HEK293 (cell line): ENCODE measurements around the gene SENP1.

ENCODE experiments used
- CTCF ChIP-seq: fragments of 450-650 bp; formaldehyde crosslinking; IDR thresholded peaks from 2 replicates; pipeline ENCODE4 v1.5.1; 2016; ENCODE audit warnings: missing biosample characterization, missing genetic modification characterization
- SP7 ChIP-seq: fragments of 450-650 bp; formaldehyde crosslinking; IDR thresholded peaks from 2 replicates; pipeline ENCODE4 v1.5.1; 2016; ENCODE audit warnings: missing biosample characterization, missing genetic modification characterization
- ZBTB44 ChIP-seq: fragments of 450-650 bp; IDR thresholded peaks from 2 replicates; pipeline ENCODE4 v1.5.1; 2018; ENCODE audit warnings: missing biosample characterization, mild to moderate bottlenecking, missing genetic modification characterization
- ZNF335 ChIP-seq: fragments of 450-650 bp; formaldehyde crosslinking; conservative IDR thresholded peaks from 2 replicates; pipeline ENCODE4 v1.5.1; 2016; ENCODE audit warnings: missing biosample characterization, missing genetic modification characterization
- ZNF664 ChIP-seq: fragments of 450-650 bp; formaldehyde crosslinking; IDR thresholded peaks from 2 replicates; pipeline ENCODE4 v1.5.1; 2016; ENCODE audit warnings: missing biosample characterization, missing genetic modification characterization
- TF ChIP-seq, protein P1 (sequence below): fragments of 450-650 bp; formaldehyde crosslinking; IDR thresholded peaks from 2 replicates; pipeline ENCODE4 v1.5.1; 2016; ENCODE audit warnings: missing biosample characterization, missing genetic modification characterization
- TF ChIP-seq, protein P2 (sequence below): fragments of 450-650 bp; formaldehyde crosslinking; IDR thresholded peaks from 2 replicates; pipeline ENCODE4; 2016; ENCODE audit warnings: missing biosample characterization, missing genetic modification characterization

DNA sequence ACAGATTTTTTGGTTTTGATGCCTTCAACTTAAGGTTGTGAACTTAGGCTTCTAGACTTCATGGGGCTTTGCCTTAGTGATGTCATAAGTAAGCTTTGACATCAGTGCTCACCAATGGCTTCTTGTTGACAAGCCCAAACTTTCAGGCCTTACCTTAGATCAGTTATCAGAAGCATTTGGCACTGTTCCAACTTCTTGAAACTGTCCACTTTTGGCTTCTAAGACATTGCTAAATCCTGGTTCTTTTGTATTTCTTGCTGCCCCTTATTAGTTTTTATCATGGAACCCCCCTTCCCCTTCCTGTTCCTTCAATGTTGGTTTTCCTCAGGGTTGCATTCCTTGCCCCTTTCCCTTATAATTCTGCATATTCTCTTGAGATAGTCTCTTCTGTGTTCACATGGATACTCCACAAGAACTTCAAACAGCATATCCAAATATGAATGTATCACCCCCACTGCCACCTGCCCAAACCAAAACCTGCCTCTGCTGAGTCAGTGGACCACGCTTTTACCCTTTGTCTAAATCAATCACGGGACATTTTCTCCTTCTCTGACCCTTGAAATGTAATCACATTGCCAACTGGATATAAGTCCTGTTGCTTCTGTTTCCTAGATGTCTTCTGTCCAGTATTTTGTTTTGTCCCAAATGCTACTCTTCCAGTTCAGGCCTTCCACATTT is 21.2 kb upstream of the SENP1 start:
- TF ChIP-seq ZNF335 (tag by site-specific recombination), result no peak
- TF ChIP-seq, protein P1, sequence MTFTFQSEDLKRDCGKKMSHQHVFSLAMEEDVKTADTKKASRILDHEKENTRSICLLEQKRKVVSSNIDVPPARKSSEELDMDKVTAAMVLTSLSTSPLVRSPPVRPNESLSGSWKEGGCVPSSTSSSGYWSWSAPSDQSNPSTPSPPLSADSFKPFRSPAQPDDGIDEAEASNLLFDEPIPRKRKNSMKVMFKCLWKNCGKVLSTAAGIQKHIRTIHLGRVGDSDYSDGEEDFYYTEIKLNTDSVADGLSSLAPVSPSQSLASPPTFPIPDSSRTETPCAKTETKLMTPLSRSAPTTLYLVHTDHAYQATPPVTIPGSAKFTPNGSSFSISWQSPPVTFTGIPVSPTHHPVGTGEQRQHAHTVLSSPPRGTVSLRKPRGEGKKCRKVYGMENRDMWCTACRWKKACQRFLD (tag by site-specific recombination), result no peak
- no peak for TF ChIP-seq ZBTB44 (tag by site-specific recombination)
- no peak for TF ChIP-seq SP7 (tag by site-specific recombination)
- no peak for TF ChIP-seq ZNF664 (tag by site-specific recombination)
- TF ChIP-seq, protein P2, sequence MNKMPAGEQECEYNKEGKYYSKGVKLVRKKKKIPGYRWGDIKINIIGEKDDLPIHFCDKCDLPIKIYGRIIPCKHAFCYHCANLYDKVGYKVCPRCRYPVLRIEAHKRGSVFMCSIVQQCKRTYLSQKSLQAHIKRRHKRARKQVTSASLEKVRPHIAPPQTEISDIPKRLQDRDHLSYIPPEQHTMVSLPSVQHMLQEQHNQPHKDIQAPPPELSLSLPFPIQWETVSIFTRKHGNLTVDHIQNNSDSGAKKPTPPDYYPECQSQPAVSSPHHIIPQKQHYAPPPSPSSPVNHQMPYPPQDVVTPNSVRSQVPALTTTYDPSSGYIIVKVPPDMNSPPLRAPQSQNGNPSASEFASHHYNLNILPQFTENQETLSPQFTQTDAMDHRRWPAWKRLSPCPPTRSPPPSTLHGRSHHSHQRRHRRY, result no peak
- no peak for TF ChIP-seq CTCF (tag by site-specific recombination)
